ENCODE data around the gene TNFRSF25. TPM values are rescaled to one million over a fixed set of nuclear protein-coding genes. Genes with fewer than 3 reads are reported as not detected.
A peak's percentile ranks its signal among the peaks of the same experiment; 100 is the strongest.

TNFRSF25 gene
- total RNA-seq, 1 experiment from 2014 or later = 19.5 TPM

DNA sequence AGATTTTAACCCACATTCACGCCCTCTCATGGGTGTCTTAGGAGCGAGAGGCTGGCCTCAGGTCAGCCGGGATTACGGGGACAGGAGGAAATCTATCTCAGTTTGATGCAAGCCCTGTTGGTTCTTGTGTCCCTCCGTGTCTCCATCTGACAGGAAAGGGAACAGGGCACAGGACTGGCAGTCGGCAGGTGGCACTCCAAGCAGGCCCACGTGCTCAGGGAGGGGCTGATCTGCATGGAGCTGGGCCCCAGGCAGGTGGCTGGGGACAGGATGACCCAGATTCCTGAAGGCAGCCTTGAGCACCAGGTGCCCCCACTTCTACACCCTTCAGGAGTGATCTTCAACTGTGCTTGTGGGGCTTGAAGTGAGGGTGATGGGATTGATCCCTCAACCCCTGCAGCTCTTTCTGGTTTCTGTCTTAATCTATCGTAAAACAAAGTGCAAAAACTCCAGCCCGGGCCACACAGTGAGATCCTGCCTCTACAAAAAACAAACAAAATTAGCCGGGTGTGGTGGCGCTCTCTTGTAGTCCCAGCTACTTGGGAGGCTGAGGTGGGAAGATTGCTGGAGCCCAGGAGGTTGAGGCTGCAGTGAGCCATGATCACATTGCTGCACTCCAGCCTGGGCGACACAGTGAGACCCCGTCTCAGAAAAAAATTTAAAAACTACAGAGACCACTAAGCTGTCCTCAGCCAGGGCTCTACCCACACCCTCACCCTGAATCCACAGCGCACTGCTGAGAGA is 17.2 kb upstream of the TNFRSF25 start:
- TF ChIP-seq, protein P1, sequence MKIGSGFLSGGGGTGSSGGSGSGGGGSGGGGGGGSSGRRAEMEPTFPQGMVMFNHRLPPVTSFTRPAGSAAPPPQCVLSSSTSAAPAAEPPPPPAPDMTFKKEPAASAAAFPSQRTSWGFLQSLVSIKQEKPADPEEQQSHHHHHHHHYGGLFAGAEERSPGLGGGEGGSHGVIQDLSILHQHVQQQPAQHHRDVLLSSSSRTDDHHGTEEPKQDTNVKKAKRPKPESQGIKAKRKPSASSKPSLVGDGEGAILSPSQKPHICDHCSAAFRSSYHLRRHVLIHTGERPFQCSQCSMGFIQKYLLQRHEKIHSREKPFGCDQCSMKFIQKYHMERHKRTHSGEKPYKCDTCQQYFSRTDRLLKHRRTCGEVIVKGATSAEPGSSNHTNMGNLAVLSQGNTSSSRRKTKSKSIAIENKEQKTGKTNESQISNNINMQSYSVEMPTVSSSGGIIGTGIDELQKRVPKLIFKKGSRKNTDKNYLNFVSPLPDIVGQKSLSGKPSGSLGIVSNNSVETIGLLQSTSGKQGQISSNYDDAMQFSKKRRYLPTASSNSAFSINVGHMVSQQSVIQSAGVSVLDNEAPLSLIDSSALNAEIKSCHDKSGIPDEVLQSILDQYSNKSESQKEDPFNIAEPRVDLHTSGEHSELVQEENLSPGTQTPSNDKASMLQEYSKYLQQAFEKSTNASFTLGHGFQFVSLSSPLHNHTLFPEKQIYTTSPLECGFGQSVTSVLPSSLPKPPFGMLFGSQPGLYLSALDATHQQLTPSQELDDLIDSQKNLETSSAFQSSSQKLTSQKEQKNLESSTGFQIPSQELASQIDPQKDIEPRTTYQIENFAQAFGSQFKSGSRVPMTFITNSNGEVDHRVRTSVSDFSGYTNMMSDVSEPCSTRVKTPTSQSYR (CRISPR knock-in tag; IDR thresholded peaks at IDR 0.05) = no peak
- TF ChIP-seq, protein P2, sequence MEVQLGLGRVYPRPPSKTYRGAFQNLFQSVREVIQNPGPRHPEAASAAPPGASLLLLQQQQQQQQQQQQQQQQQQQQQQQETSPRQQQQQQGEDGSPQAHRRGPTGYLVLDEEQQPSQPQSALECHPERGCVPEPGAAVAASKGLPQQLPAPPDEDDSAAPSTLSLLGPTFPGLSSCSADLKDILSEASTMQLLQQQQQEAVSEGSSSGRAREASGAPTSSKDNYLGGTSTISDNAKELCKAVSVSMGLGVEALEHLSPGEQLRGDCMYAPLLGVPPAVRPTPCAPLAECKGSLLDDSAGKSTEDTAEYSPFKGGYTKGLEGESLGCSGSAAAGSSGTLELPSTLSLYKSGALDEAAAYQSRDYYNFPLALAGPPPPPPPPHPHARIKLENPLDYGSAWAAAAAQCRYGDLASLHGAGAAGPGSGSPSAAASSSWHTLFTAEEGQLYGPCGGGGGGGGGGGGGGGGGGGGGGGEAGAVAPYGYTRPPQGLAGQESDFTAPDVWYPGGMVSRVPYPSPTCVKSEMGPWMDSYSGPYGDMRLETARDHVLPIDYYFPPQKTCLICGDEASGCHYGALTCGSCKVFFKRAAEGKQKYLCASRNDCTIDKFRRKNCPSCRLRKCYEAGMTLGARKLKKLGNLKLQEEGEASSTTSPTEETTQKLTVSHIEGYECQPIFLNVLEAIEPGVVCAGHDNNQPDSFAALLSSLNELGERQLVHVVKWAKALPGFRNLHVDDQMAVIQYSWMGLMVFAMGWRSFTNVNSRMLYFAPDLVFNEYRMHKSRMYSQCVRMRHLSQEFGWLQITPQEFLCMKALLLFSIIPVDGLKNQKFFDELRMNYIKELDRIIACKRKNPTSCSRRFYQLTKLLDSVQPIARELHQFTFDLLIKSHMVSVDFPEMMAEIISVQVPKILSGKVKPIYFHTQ (CRISPR knock-in tag; IDR thresholded peaks at IDR 0.05) = no peak
- TF ChIP-seq FOXP1 (CRISPR knock-in tag; IDR thresholded peaks at IDR 0.05; ENCODE audit: borderline replicate concordance) = 0 out of 2 replicates have a peak, but pooled peaks have one; percentile 19
- TF ChIP-seq, protein P3, sequence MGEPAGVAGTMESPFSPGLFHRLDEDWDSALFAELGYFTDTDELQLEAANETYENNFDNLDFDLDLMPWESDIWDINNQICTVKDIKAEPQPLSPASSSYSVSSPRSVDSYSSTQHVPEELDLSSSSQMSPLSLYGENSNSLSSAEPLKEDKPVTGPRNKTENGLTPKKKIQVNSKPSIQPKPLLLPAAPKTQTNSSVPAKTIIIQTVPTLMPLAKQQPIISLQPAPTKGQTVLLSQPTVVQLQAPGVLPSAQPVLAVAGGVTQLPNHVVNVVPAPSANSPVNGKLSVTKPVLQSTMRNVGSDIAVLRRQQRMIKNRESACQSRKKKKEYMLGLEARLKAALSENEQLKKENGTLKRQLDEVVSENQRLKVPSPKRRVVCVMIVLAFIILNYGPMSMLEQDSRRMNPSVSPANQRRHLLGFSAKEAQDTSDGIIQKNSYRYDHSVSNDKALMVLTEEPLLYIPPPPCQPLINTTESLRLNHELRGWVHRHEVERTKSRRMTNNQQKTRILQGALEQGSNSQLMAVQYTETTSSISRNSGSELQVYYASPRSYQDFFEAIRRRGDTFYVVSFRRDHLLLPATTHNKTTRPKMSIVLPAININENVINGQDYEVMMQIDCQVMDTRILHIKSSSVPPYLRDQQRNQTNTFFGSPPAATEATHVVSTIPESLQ (CRISPR knock-in tag; IDR thresholded peaks at IDR 0.05) = no peak
- TF ChIP-seq GTF2I (CRISPR knock-in tag; conservative IDR thresholded peaks at IDR 0.05) = no peak
- peak; percentile 66; the same call in 1 of the 2 replicates for TF ChIP-seq ZNF121 (CRISPR knock-in tag; IDR thresholded peaks at IDR 0.05)
- TF ChIP-seq, protein P4, sequence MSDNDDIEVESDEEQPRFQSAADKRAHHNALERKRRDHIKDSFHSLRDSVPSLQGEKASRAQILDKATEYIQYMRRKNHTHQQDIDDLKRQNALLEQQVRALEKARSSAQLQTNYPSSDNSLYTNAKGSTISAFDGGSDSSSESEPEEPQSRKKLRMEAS (CRISPR knock-in tag; IDR thresholded peaks at IDR 0.05) = no peak
- TF ChIP-seq NFATC4 (CRISPR knock-in tag; IDR thresholded peaks at IDR 0.05) = no peak
- TF ChIP-seq, protein P5, sequence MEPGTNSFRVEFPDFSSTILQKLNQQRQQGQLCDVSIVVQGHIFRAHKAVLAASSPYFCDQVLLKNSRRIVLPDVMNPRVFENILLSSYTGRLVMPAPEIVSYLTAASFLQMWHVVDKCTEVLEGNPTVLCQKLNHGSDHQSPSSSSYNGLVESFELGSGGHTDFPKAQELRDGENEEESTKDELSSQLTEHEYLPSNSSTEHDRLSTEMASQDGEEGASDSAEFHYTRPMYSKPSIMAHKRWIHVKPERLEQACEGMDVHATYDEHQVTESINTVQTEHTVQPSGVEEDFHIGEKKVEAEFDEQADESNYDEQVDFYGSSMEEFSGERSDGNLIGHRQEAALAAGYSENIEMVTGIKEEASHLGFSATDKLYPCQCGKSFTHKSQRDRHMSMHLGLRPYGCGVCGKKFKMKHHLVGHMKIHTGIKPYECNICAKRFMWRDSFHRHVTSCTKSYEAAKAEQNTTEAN (CRISPR knock-in tag; IDR thresholded peaks at IDR 0.05) = no peak
- TF ChIP-seq, protein P6, sequence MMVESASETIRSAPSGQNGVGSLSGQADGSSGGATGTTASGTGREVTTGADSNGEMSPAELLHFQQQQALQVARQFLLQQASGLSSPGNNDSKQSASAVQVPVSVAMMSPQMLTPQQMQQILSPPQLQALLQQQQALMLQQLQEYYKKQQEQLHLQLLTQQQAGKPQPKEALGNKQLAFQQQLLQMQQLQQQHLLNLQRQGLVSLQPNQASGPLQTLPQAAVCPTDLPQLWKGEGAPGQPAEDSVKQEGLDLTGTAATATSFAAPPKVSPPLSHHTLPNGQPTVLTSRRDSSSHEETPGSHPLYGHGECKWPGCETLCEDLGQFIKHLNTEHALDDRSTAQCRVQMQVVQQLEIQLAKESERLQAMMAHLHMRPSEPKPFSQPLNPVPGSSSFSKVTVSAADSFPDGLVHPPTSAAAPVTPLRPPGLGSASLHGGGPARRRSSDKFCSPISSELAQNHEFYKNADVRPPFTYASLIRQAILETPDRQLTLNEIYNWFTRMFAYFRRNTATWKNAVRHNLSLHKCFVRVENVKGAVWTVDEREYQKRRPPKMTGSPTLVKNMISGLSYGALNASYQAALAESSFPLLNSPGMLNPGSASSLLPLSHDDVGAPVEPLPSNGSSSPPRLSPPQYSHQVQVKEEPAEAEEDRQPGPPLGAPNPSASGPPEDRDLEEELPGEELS (CRISPR knock-in tag; IDR thresholded peaks at IDR 0.05) = no peak
- TF ChIP-seq ATF1 (CRISPR knock-in tag; IDR thresholded peaks at IDR 0.05) = no peak
- TF ChIP-seq NR3C1 (CRISPR knock-in tag; conservative IDR thresholded peaks at IDR 0.05; ENCODE audit: low read depth) = no peak
- no peak for TF ChIP-seq NR1H2 (CRISPR knock-in tag; IDR thresholded peaks at IDR 0.05)
- no peaks in the 10 kb centered on the region for H3K36me3 Mint-ChIP-seq
- no peaks in the 10 kb centered on the region for H3K9me3 Mint-ChIP-seq
- DNase-seq (ENCODE audit: low spot score) = no peak
- no peak overlapping the region for H3K27ac Mint-ChIP-seq
- H3K27me3 Mint-ChIP-seq (ENCODE audit: low read depth) = peaks cover 7% of the 10 kb centered on the region; the same call in 1 of the 2 replicates
- ChIA-PET POLR2A (no interaction called here), CTCF (interaction anchor here (0.6 to 10.3 kb wide), 4 partner anchors 10 to 61 kb away, joined by 3 to 179 read pairs (median 22); no protein-coding TSS in a partner anchor)
- peaks cover 22% of the 10 kb centered on the region for H3K4me1 Mint-ChIP-seq
- no peak overlapping the region for H3K4me3 Mint-ChIP-seq
- no peak for ATAC-seq
